ENCODE measurements around the gene FXYD6. TPM values are rescaled to one million over a fixed set of nuclear protein-coding genes. Genes with fewer than 3 reads are reported as not detected.

FXYD6 gene
- total and polyA plus RNA-seq, 9 of the 15 experiments (the other 6 are each of a cell fraction or from before 2014, with no cell fraction given) = 0.07 to 0.35 TPM; not detected in 7

- TF ChIP-seq CLOCK (CRISPR knock-in tag; IDR thresholded peaks at IDR 0.05; ENCODE audit: borderline replicate concordance) (no peak), SRSF3 (IDR thresholded peaks at IDR 0.05; ENCODE audit: insufficient read depth, low read length) (no peak), UBTF (IDR thresholded peaks at IDR 0.05; ENCODE audit: borderline replicate concordance in 1 of 2, low read depth in 2 of 2, low read length in 2 of 2) (no peak), ZNF280B (CRISPR knock-in tag; IDR thresholded peaks at IDR 0.05) (no peak), HDAC2 (IDR thresholded peaks at IDR 0.05) (peak; percentile 63; the same call in 1 of the 2 replicates), HCFC1 (IDR thresholded peaks at IDR 0.05; ENCODE audit: low read depth, low read length) (no peak), FOXO4 (CRISPR knock-in tag; IDR thresholded peaks at IDR 0.05) (no peak), LEF1 (IDR thresholded peaks at IDR 0.05) (0 out of 2 replicates have a peak, but pooled peaks have one; percentile 21), DEAF1 (CRISPR knock-in tag; IDR thresholded peaks at IDR 0.05) (no peak), CREBBP (IDR thresholded peaks at IDR 0.05; ENCODE audit: low read depth, low read length) (no peak), E2F3 (CRISPR knock-in tag; IDR thresholded peaks at IDR 0.05) (no peak), IRF1 (CRISPR knock-in tag; IDR thresholded peaks at IDR 0.05; ENCODE audit: borderline replicate concordance) (no peak), NELFE (IDR thresholded peaks at IDR 0.05; ENCODE audit: insufficient read depth, insufficient read length) (no peak), ETV5 (CRISPR knock-in tag; IDR thresholded peaks at IDR 0.05; ENCODE audit: low read depth) (no peak), MEF2D (tag; conservative IDR thresholded peaks at IDR 0.05; ENCODE audit: low read depth) (no peak), HSF4 (CRISPR knock-in tag; IDR thresholded peaks at IDR 0.05; ENCODE audit: borderline replicate concordance) (no peak)
Observed at GRCh38 chr11:117907276-117908108, 31.0 kb upstream of the FXYD6 start (continued).

Measured in K562 (cell line).